GM19099 (cell line): ENCODE results near the gene TCP11L1.

Source experiments
- POLR2A ChIP-seq: IDR thresholded peaks from 3 replicates; pipeline ENCODE4 v1.6.1; 2011; ENCODE audit warnings: low read depth; ENCODE audit not compliant: insufficient read length; ENCODE audit errors: extremely low read depth

The TCP11L1 gene

DNA sequence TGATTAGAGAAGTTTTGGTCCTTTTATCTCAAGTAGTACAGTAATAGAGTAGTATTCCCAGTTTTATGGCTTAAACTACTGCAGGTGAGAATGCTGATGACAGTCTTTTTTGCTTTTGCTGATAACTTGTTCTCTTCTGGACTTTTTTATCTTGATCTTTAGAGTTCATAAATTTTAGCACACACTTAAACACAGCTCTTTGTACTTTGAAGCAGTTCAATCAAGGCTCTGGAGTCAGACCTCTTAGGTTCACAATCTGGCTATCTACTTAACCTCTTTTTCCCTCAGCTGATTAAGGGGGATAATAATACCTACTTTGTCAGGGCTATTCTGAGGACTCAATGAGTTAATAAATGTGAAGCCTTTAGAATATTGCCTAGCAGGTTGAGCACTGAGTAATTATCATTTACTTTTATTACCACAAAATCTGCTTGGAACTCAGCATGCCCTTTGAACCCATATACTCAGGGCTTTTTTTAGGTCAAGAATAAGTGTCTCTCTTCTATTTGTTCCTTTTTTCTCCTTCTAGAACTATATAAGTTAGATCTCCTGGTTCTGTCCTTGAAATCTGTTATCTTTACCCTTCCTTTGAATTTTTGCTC is 70.0 kb downstream of the TCP11L1 start:
- no peak for TF ChIP-seq POLR2A

DNA sequence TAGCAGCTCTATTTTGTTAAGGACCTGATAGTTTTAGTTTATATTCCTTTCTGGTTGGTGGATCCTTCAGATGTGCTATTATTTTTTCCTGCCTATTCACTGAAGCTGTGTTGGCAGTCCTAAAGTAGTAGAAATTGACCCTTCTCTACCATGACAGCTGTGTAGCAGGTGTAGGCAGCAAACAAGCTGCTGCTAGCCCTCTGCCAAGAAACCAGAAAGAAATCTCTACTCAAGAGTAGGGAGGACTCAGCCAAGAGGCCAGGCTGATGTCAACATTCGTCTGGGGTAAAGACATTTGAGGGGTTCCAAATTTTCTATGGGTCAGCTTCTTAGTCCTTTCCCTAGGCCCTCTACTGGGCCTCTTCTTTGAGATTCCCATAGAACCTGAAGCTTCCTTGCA is 70.7 kb downstream of the TCP11L1 start:
- no peak for TF ChIP-seq POLR2A

DNA sequence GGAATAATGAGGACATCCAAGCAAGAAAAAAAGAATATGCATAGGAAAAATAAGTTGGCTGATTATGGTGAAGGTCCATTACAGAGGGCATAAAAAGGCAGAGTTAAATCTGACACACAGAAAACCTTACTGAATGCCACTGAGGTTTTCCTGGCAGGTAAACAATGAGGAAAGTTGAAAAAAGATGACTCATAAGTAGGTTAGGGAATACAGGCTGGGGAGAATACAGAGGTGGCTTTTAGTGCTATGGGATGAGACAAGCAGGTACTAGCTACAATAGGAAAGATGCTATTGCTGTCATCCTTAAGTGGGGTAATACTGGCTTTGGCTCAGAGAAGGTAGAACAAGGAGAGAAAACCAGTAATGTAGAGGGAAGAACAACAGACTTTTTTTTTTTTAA is 77.2 kb downstream of the TCP11L1 start:
- no peak for TF ChIP-seq POLR2A
